ENCODE measurements around the gene ATP10B. TPM values are rescaled to one million over a fixed set of nuclear protein-coding genes. Genes with fewer than 3 reads are reported as not detected.

Gene ATP10B
- total RNA-seq, 1 donor from 2014 or later = not detected

DNA sequence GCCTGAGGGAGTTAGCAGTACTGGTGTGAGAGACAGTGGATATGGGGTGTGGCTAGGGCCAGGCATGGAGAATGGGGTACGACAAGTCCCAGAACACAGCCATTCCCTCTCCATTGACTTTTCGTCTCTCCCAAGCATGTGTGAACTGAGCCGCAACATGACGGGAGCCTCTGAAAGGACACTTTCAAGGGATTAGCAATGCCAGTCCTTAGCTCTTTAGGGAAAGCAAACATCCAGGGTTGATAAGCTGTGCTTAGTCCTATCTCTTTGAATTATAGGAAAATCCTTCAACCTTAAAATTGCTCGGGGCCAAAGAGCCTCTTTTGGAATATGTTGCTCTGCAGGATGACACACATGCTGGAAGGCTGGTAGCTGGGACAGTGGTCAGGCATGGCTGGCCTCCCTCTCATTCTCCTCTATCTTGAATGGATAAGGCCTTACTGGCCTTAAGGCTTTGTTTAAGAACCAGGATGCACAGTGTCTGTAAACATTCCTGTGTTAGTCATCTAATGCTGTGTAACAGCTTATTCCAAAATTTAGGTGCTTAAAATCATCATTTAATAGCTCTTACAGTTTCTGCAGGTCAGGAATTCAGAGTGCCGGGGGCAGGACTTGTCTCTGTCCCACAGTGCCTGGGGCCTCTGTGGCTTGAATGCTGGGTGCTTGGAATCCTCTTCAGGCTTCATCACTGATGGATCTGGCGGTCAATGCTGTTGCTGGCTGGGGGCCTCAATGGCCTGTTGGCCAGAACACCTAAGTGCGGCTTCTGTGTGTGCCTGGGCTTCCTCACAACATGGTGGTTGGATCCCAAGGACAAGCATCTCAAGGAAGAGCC is 335.1 kb downstream of the ATP10B start:
- intact Hi-C loops (cut with micrococcal nuclease) = no loop called here

GRCh38 chr5:160514866-160515265 is 337.1 kb downstream of the ATP10B start:
- intact Hi-C loops (cut with micrococcal nuclease) = no loop called here

- intact Hi-C loops (cut with micrococcal nuclease) = no loop called here
Observed at GRCh38 chr5:160514191-160514590, 337.8 kb downstream of the ATP10B start.

- intact Hi-C loops (cut with micrococcal nuclease) = no loop called here
Observed at GRCh38 chr5:160513485-160513884, 338.5 kb downstream of the ATP10B start.

All from T-helper 2 cell treated with Interferon-gamma antibody and Interleukin-4, amounts not matched to agents 100 ng/mL and 5 ng/mL, for 36 hours (primary cell).